ENCODE results near the gene TTC9B.
"Not testable (repeated sequence)": the region's sequence is repeated elsewhere in the genome, so short reads cannot be mapped to it uniquely, and the experiment has no call there.

TTC9B gene

DNA sequence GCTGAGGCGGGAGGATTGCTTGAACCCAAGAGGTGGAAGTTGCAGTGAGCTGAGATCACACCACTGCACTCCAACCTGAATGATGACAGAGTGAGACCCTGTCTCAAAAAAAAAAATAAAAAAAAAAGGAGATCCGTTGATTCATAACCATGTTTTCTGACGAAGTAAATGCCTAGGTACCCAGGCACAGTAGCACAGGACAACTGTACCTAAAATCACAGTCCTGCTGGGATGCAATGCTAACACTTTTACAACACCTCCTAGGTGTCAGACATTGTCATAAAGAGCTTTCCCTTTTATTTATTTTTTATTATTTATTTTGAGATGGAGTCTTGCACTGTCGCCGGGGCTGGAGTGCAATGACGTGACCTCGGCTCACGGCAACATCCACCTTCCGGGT, 2.5 kb upstream of the TTC9B start:
- CTCF ChIA-PET, result interaction anchor here (0.6 kb wide), 2 partner anchors 19 to 73 kb away, joined by 3 to 4 read pairs; no protein-coding TSS in a partner anchor

DNA sequence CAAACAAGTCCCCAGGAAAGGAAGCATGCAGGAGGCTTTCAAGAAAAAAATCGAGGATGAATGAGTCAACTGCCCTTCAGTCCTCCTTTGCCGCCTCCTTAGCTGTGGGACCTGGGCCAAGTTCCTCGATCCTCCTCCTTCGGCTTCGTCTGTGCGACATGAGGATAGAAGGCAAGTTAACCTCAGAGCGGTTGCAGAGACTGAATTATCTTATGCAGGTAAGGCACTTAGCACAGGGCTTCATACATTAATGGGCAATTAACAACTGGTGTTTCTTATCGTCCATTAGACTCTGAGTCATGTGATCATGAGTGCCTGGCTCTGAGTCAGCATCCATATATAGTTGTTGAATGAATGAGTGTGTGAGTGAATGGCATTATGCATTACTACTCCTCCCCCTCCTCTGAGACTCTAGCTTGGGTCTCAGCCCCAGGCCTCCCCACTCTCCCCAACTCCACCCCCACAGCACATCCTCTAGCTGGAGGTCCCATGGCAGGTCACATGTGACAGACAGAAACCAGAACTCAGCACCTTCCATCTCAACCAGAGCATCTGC, 1.6 kb upstream of the TTC9B start:
- CTCF ChIA-PET, result interaction anchor here (0.7 kb wide), 1 partner anchor 80 kb away, joined by 5 read pairs; no protein-coding TSS in a partner anchor
- peak; percentile 82 for DNase-seq (ENCODE audit: low spot score)
- TF ChIP-seq, protein P1, sequence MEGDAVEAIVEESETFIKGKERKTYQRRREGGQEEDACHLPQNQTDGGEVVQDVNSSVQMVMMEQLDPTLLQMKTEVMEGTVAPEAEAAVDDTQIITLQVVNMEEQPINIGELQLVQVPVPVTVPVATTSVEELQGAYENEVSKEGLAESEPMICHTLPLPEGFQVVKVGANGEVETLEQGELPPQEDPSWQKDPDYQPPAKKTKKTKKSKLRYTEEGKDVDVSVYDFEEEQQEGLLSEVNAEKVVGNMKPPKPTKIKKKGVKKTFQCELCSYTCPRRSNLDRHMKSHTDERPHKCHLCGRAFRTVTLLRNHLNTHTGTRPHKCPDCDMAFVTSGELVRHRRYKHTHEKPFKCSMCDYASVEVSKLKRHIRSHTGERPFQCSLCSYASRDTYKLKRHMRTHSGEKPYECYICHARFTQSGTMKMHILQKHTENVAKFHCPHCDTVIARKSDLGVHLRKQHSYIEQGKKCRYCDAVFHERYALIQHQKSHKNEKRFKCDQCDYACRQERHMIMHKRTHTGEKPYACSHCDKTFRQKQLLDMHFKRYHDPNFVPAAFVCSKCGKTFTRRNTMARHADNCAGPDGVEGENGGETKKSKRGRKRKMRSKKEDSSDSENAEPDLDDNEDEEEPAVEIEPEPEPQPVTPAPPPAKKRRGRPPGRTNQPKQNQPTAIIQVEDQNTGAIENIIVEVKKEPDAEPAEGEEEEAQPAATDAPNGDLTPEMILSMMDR (conservative IDR thresholded peaks at IDR 0.05; ENCODE audit: low read depth), result no peak
- H3K27ac ChIP-seq, result no peak overlapping the region
- POLR2A ChIA-PET (ENCODE audit: low non-redundant PET), result no interaction called here

More for the DNA sequence above, 2.5 kb upstream of the TTC9B start:
- POLR2A ChIA-PET (ENCODE audit: low non-redundant PET), result no interaction called here
- DNase-seq (ENCODE audit: low spot score), result no peak
- TF ChIP-seq, protein P1 (conservative IDR thresholded peaks at IDR 0.05; ENCODE audit: low read depth), result no peak
- no peak overlapping the region for H3K27ac ChIP-seq

DNA sequence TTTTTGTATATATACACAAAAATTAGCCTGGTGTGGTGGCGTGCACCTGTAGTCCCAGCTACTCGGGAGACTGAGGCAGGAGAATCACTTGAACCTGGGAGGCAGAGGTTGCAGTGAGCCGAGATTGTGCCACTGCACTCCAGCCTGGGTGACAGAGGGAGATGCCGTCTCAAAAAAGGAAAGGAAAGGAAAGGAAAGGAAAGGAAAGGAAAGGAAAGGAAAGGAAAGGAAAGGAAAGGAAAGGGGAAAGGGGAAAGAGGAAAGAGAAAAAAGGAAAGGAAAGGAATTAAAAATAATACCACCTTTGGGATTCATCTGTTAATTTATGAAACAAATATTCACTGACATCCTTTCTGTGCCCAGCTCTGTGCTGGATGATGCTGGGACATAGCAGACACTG, 845 bp upstream of the TTC9B start:
- CTCF ChIA-PET, result not testable (repeated sequence)

DNA sequence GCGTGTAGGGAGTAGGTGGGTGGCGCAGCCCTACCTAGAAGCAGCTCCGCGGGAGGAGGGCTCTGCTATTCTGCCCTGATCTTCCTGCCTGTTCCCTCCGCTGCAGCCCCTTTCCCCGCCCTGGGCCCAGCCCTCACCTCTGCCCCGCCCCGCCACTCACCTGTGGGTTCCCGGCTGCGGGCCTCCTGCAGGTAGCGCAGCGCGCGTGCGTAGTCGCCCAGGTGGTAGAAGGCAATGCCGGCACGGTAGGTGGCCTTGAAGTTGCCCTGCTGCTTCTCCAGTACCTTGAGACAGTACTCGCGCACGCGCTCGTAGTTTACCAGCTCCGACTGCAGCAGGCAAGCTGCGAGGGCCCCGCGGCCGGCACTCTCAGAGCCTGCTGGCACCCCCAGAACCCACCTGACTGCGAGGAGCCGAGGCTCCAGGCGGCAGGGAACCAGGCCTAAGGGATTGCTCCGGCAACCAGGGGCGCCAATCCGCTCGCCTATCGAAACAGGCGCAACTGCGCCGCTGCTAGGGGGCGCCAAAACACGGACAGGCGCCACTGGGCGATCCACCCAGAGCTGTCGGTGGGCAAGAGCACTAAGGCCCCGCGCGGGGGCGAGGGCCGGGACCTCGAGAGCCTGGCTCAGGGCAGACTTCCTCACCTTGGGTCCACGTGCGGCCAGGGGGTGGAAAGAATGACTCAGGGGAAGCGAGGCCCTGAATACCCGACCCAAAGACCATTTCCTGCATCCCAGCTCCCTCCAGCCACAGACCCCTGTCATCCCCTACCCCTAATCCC, 965 bp downstream of the TTC9B start:
- ChIA-PET POLR2A (ENCODE audit: low non-redundant PET) (no interaction called here), CTCF (interaction anchor here (0.7 to 0.9 kb wide), 3 partner anchors 59 to 111 kb away, joined by 3 to 5 read pairs (median 4); no protein-coding TSS in a partner anchor)
- DNase-seq (ENCODE audit: low spot score), result no peak
- no peak overlapping the region for H3K27ac ChIP-seq
- TF ChIP-seq, protein P1 (conservative IDR thresholded peaks at IDR 0.05; ENCODE audit: low read depth), result peak; percentile 26; the same call in 1 of the 2 replicates

More for the DNA sequence above, 845 bp upstream of the TTC9B start:
- H3K27ac ChIP-seq; POLR2A ChIA-PET (ENCODE audit: low non-redundant PET); DNase-seq (ENCODE audit: low spot score): not testable (repeated sequence)

DNA sequence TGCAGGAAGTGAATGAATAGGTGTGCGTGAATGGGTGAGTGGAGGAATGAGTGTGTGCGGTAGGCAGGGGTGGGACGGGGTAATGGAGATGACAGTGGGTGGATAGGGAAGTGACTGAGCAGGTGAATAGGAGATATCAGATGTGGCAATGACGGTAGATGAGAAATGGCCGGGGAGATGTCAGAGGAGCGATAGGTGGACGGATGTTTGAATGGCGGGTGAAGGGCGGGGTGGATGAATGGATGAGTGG, 1.5 kb downstream of the TTC9B start:
- H3K27ac ChIP-seq, result no peak overlapping the region
- CTCF ChIA-PET, result interaction anchor here (0.9 kb wide), 1 partner anchor 77 kb away, joined by 5 read pairs; no protein-coding TSS in a partner anchor
- TF ChIP-seq, protein P1 (conservative IDR thresholded peaks at IDR 0.05; ENCODE audit: low read depth), result no peak
- no peak for DNase-seq (ENCODE audit: low spot score)
- POLR2A ChIA-PET (ENCODE audit: low non-redundant PET), result no interaction called here

DNA sequence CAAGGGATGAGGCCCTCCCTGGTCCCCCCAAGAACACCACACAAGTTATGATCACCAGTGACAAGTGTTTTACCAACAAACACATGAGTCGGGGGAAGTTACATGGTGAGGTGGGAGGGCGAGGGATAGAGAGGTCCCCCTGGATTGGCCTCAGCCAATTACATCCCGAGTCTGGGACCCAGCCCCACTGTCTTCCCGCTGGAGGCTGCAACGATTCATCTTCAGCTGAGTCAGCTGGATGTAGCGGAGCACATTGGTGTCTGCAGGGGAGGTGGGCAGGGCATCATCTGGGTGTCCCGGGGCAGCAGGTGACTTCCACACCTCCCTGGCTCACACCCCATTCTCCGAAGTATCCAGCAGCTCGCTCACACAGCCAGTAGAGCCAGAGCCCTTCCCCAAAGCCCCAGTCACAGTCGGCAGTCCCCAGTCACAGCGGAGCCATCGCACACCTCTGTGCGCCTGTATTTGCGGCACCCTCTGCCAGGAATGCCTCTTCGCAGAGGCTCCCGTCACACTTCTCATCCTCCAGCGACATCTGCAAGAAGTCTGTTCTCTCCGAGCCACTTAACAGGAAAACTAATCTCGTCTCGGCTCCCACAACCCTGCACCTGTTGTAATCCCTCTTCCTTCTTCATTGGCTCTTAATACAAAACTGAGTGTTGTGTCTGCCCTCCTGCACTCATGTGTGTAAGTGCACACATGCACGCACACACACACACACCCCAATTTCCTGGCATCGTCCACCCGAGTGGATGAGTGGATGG, 2.0 kb downstream of the TTC9B start:
- TF ChIP-seq, protein P1 (conservative IDR thresholded peaks at IDR 0.05; ENCODE audit: low read depth), result no peak
- DNase-seq (ENCODE audit: low spot score), result no peak
- H3K27ac ChIP-seq, result no peak overlapping the region
- ChIA-PET POLR2A (ENCODE audit: low non-redundant PET) (no interaction called here), CTCF (no interaction called here)
